ENCODE measurements around the gene SYCP2. TPM values are rescaled to one million over a fixed set of nuclear protein-coding genes. Genes with fewer than 3 reads are reported as not detected.
"Not testable (repeated sequence)": the region's sequence is repeated elsewhere in the genome, so short reads cannot be mapped to it uniquely, and the experiment has no call there.

SYCP2 gene
- polyA plus RNA-seq, 1 donor = 10.7 TPM

DNA sequence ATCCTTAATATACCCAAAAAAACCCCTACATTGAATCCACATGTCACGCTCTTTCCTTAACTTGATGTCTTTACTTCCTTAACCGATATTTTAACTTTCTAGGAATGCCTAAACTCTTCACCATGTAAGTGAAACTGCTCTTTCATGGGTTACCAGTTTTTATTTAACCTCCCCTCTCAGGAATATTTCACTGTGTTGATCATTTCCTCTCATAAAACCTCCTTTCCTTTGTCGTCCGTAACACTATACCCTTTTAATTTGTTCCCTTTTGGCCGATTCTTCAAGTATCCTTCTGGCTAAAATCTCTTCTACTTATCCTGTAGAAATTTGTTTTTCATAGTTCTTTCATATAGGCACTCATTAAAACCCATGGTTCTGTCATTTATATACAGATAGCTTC is 24.6 kb downstream of the SYCP2 start:
- DNase-seq = no peak

DNA sequence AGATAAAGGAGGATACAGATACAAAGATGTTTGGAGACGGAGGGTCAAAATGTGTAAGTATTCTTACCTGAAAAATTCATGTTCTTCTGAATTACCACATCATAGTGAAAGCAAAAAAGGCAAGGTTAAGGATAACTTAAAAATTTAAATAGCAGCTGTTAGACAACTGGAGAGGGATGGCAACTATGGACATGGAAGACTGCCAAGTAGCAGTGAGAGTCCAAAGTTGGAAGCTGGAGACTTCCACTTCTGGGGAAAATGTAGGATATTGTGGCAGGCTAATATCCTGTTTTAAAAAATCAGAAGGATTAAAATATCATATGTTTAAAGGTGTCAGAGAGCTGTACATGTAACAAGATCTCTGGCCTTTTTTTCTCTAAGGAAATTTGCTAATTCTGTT is 29.8 kb downstream of the SYCP2 start:
- no peak for DNase-seq

GRCh38 chr20:59902470-59902869 is 31.0 kb downstream of the SYCP2 start:
- no peak for DNase-seq

GRCh38 chr20:59895908-59896307 is 37.5 kb downstream of the SYCP2 start:
- no peak for DNase-seq

- no peak for DNase-seq
Observed at GRCh38 chr20:59891581-59891980, 41.9 kb downstream of the SYCP2 start.

- not testable (repeated sequence) for DNase-seq
Observed at GRCh38 chr20:59890035-59890434, 43.4 kb downstream of the SYCP2 start.

DNA sequence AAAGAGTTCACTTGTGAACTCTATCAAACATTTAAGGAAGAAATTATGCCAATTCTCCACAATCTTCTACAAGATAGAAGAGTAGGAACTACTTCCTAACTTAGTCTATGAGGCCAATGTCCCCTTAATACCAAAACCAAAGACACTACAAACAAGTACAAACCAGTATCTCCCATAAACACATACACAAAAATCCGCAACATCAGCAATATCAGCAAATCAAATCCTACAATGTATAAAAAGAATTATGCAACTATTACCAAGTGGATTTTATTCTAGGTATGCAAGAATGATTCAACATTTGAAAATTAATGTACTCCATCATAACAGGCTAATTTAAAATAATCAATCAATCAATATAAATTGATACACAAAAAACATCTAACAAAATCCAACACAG is 45.4 kb downstream of the SYCP2 start:
- DNase-seq = no peak

GRCh38 chr20:59884494-59884893 is 48.9 kb downstream of the SYCP2 start:
- no peak for DNase-seq

GRCh38 chr20:59880198-59880597 is 53.2 kb downstream of the SYCP2 start:
- no peak for DNase-seq

- DNase-seq = no peak
Observed at GRCh38 chr20:59873409-59873808, 60.0 kb downstream of the SYCP2 start.

DNA sequence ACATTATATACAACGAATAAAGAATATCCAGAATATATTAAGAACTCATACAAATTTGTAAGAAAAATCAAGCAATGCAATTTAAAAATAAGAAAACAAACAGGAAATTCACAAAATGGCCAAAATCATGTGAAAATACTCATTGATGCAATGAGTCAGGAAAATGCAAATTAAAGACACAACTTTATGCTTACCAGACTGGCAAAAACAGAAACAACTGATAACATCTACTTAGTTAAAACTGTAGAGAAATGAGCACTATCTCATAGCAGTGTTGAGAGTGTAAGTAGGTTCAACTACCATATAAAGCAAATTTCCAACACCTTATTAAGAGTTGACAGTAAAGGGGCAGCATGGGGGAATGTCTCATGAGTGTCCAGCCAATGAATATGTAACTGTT is 62.3 kb downstream of the SYCP2 start:
- no peak for DNase-seq

DNA sequence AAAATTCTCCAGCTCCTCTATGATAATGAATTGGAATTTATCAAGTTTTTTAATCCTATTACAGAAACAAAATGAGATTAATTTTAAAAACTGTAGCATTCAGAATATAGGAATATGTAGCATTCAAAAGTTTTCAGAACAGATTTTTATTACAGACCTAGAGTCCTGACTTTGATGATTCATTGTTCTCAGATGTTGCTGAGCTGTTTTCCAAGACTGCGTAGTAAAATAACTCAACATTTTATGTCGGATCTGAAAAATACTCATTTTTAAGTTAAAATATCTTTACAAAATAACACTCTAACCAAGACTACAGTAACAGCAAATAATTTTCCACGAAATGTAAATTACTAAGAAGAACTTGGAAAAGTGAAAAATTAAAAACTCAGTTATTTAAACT is 67.1 kb downstream of the SYCP2 start:
- DNase-seq = no peak

DNA sequence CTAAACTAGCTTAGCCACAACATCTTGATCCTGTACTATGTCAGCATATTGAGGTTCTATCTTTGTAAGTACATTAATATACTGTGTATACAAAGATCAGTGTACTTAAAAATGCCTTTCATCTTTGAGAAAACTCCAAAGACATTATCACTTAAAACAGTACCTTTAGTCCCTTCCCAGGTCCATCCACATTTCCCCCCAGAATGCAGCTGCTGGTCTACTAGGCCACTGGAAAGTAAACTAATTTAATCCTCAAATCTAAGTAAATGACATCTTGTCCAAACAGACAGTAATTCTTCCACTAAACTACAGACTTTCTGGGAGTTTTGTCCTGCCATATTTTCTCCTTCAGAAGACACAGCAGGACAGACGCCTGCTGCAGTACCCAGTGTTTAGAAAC is 68.7 kb downstream of the SYCP2 start:
- DNase-seq = no peak

- DNase-seq = no peak
Observed at GRCh38 chr20:59863058-59863457, 70.4 kb downstream of the SYCP2 start.

- no peak for DNase-seq
Observed at GRCh38 chr20:59861401-59861800, 72.0 kb downstream of the SYCP2 start.

GRCh38 chr20:59858425-59858824 is 75.0 kb downstream of the SYCP2 start:
- DNase-seq = no peak

DNA sequence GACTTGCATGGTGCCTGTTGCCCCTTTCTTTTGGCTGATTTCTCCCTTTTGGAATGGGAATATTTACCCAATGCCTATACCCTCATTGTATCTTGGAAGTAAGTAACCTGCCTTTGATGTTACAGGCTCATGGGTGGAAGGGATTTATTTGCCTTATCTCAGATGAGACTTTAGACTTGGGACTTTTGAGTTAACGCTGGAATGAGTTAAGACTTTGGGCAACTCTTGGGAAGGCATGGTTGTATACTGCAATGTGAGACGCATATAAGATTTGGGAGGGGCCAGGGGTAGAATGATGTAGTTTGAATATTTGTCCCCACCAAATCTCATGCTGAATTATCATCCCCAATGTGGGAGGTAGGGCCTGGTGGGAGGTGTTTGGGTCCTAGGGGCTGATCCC is 75.5 kb downstream of the SYCP2 start:
- no peak for DNase-seq

GRCh38 chr20:59856941-59857340 is 76.5 kb downstream of the SYCP2 start:
- not testable (repeated sequence) for DNase-seq

DNA sequence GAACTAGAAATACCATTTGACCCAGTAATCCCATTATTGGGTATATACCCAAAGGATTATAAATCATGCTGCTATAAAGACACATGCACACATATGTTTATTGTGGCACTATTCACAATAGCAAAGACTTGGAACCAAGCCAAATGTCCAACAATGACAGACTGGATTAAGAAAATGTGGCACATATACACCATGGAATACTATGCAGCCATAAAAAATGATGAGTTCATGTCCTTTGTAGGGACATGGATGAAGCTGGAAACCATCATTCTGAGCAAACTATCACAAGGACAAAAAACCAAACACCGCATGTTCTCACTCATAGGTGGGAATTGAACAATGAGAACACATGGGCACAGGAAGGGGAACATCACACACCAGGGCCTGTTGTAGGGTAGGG is 76.9 kb downstream of the SYCP2 start:
- not testable (repeated sequence) for DNase-seq

GRCh38 chr20:59850018-59850641 is 83.3 kb downstream of the SYCP2 start:
- DNase-seq = peak; percentile 40

DNA sequence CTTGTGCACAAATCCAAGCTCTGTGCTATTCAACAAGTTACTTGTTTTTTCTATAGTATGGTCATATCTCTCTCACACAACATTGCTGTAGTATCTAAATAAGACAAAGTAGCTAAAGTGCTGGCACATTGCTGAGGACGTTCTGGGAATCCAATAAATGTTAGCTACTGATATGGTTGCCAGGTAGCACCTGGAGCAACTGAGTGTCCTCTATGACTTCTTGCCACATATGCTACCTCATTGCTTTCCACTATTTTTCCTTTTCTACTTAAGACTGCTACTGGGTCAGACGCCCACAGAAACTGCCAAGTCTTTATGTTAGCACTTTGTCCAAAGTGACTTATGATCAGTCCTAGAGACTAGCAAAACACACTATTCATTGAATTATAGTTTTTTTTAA is 85.3 kb downstream of the SYCP2 start:
- DNase-seq = no peak

DNA sequence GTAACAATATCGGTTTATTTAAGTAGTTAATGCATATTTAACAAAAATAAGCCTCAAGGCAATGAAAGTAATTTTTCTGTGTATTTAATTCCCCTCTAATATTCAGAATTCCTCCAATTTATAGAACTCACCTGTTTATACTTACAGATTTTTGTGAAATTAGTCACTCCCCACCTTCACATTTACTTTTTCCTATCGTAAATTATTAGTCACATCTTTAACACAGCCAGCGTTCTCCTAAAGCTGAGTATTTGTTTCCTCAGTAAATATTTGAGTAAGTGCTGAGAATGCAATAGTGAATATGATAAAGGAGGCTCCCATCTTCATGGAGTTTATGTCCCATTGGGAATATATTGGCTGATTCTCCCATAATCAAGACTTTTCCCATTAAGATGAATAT is 88.0 kb downstream of the SYCP2 start:
- DNase-seq = no peak

DNA sequence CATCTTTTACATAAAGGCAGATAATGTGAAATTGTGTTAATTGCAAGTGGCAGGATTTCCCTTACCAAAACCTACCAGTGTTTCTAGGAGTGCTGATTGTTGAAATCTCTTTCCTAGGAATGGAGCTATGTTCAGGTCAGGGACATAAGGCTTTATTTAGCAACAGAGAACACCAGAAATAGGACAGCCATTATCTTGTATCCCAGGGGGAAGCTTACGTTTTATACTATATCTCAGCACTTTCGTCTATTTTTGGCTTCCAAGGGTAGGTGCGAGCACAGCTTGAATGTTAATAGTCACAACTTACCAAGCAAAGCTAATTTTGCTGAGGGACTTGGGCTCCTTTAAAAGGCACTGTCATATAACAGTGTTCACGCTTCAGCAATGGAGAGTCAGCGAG is 94.0 kb downstream of the SYCP2 start:
- DNase-seq = no peak

DNA sequence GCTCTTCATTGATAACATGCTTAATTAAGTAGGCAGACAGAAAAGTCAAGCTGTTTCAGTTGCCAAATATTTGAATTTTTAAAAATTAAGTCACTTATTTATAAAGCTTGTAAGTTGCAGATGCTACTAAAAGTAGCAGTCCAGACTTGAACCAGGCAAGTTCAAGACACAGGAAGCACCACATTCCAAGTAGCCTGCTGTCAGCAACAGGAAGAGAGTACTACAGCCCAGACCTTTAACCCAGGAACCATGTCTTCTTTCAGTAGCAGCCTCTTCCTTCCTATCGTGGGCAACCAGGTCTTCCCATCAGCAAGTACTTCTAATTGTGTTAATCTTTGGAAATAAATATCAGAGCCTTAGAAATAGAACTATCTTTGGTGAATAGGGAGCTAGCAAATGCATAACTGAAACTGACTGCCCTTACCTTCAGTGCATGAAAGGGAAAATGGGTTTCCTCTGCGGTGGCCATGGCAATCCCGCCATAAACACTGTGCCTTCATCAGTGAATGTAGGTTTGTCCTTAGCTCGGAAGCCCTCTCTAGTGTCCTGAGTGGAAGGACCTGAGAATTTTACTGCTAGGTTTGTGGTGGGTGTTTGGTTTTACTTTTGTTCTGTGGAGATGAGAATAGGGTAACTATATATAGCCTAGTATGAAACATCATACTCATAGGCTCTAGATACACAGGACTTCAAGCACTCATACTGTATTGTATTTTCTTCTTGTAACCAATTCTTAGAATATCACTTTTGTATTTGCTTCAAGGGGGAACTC is 95.6 kb downstream of the SYCP2 start:
- no peak for DNase-seq
